ENCODE results near the gene CHIT1.

Gene CHIT1

DNA sequence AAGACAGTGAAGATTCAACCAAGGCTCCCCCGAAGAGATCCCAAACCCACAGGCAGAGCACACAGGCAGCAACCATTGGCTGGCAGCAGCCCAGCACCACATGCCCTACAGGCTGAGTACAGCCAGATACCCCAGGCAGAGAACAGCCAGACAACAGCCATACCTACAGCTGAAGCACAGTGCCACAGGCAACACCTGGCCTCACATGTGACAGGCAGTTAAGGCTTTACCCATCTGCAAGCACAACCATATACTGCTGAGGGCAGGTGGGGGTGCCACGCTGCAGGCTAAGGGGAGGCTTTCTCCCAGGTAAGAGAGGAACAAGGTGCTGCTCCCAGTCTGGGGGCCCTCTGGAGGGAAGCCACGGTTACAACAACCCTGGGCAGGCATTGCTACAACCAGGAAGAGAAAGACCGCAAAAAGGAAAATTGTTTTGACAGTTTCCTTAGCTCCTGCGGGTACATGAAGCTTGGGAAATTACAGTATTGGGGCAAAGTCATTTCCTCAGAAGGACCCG, 12.3 kb downstream of the CHIT1 start:
- TF ChIP-seq, protein P1, sequence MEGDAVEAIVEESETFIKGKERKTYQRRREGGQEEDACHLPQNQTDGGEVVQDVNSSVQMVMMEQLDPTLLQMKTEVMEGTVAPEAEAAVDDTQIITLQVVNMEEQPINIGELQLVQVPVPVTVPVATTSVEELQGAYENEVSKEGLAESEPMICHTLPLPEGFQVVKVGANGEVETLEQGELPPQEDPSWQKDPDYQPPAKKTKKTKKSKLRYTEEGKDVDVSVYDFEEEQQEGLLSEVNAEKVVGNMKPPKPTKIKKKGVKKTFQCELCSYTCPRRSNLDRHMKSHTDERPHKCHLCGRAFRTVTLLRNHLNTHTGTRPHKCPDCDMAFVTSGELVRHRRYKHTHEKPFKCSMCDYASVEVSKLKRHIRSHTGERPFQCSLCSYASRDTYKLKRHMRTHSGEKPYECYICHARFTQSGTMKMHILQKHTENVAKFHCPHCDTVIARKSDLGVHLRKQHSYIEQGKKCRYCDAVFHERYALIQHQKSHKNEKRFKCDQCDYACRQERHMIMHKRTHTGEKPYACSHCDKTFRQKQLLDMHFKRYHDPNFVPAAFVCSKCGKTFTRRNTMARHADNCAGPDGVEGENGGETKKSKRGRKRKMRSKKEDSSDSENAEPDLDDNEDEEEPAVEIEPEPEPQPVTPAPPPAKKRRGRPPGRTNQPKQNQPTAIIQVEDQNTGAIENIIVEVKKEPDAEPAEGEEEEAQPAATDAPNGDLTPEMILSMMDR (IDR thresholded peaks at IDR 0.05) = no peak

DNA sequence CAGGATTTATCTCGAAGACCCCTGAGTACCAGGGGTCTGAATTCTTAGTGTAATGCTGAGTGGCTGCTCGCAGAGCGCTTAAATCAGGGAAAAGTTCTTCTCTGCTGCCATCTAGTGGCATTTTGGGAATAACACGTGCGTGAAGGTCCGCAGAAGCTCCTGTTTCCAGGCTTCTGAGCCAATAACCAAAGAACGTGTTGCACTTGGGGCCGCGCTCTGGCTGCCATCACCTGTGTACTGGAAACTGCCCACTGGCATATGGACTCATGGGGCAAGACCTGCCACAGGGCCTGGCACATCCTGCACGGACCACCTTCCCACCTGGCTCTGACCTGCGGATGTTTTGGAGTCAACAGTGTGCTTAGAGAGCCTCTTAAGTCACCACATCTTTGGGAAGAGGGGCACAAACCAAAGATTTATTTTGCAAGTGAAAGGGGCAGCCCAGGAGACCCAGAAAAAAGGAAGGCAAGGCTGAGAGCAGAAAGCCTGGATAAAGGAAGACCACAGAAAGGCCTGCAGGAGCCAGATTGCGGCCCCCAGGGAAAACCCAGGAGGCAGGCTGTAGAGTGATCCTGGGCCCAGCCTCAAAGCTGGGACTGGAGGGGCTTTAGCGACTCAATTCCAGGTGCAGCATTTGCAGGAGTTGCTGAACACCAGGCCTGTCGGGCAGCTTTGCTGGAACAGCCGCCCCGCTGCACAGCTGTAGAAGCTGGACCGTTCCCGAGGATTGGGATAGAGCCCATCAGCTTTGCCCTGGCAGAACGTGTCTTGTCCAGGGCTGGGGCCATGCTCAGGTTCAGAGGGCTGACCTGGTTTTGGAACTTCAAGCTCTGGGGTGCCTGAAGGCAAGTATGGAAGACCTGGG, 13.0 kb downstream of the CHIT1 start:
- TF ChIP-seq, protein P1 (IDR thresholded peaks at IDR 0.05) = peak; percentile 81

DNA sequence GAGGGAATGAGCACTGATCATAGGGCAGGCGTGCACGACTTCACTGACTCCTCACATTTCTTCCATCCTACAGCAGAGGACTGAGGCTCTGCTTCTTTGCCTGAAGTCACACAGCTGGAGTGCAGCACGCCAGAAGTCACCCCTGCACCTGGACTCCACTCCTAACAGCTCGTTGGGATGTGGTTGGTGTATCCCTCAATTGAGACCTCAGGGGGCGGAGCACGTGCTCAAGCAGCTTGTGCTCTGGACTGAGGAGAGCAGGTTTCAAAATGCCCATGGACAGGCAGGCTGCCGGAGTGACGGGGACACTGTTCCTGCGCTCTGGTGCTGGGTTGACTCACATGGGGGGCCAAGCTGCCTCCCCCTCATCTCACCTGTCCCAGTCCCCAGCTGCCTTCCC, 13.9 kb downstream of the CHIT1 start:
- TF ChIP-seq, protein P1 (IDR thresholded peaks at IDR 0.05) = no peak

DNA sequence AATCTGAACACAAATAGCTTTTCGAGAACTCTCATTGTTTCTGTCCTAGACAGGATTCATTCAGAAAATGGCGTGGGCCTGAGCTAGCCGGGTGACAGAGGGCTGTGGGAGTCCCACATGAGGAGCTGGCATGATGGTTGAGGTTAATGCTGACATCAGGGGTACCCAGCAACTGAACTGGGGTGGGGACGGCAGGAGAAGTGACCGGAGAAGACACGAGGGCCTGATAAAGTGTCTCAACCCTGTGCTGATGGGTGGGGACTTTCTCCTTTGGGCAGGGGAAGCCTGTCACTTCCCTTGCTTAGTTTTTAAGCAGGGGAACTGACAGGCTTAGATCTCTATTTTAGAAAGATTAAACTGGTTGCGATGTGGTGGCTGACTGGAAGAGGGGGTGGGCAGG, 14.6 kb downstream of the CHIT1 start:
- TF ChIP-seq, protein P1 (IDR thresholded peaks at IDR 0.05) = no peak

DNA sequence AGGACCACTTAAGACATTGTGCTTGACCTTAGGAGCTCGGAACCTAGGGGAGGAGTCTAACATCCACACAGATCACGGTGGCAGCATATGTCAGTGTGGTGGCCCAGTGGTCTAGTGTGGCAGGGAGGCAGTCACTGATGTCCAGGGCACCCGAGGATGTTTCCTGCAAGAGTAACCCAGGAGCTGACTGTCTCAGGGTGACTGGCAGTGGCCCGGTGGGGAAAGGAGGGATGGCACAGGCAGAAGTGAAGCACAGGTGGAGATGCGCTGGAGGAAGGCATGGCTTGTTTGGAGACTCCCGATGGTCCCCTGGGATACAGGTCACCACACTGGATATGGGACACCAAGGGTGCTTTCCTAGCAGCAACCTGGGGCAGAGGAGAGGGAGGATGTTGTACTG, 16.3 kb downstream of the CHIT1 start:
- TF ChIP-seq, protein P1 (IDR thresholded peaks at IDR 0.05) = no peak

DNA sequence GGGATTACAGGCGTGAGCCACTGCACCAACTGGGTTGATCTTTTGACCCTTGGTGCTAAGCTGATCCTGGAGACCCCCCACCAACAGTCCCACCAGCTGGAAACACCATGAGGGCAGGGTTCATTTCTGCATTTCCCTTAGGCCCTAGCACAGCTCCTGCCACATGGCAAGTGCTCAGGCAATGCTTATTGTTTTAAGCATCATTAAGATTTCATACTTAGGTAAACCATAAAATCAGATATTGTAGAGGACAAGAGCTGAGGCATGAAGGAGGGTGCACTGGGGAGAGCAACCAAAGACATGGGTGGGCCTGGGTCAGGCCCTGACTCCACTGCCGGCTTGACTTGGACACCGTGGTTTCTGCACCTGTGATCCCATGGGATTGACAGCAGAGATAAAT, 17.7 kb downstream of the CHIT1 start:
- TF ChIP-seq, protein P1 (IDR thresholded peaks at IDR 0.05) = no peak

DNA sequence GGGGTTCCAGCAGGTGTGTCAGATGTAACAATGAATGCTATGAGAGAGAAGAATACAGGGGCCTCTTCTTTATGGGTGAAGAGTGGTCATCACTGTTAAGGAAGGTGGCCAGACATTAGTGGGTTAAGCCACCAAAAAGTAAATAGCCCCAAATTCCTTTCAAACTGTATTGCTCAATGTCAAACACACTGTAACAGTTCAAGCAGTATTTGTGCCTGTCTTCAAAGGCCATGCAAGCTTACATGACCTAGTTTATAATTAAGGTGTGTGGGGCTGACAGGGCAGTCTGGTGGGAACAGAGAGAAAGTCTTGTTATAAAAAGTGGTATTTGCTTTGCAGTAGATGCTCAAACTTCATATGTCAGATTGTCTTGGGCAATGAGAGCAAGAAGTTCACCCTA, 18.5 kb downstream of the CHIT1 start:
- TF ChIP-seq, protein P1 (IDR thresholded peaks at IDR 0.05) = no peak

Data from LNCAP (cell line).